Suprapubic skin (tissue), 4 donors: ENCODE measurements around the gene SAMD11. TPM values are rescaled to one million over a fixed set of nuclear protein-coding genes. Genes with fewer than 3 reads are reported as not detected.

Experiments used
- DNase-seq, 2 donors: peaks; one replicate each; pipeline ENCODE4 v3.0.0-alpha.2; 2019; ENCODE audit warnings: low spot score in 2 of 2
- H3K27ac ChIP-seq: fragments of 200-600 bp; sonication (generic); one replicate; pipeline ENCODE4 v1.5.1; 2019
- H3K27me3 ChIP-seq: fragments of 200-600 bp; sonication (generic); one replicate; pipeline ENCODE4 v1.5.1; 2019
- H3K36me3 ChIP-seq: fragments of 200-600 bp; sonication (generic); one replicate; pipeline ENCODE4 v1.5.1; 2019
- H3K4me1 ChIP-seq: fragments of 200-600 bp; sonication (generic); one replicate; pipeline ENCODE4 v1.5.1; 2019
- H3K4me3 ChIP-seq: fragments of 200-600 bp; sonication (generic); one replicate; pipeline ENCODE4 v1.5.1; 2019; ENCODE audit warnings: mild to moderate bottlenecking
- H3K9me3 ChIP-seq: fragments of 200-600 bp; sonication (generic); one replicate; pipeline ENCODE4 v1.5.1; 2019
- CTCF ChIP-seq, 2 donors: fragments of 200-600 bp in 1 of 2; fragments of 450-650 bp in 1 of 2; sonication (generic) in 1 of 2; IDR thresholded peaks; one replicate each; pipeline ENCODE4 v1.5.1; 2016 to 2019; ENCODE audit warnings: antibody characterized with exemption in 2 of 2, mild to moderate bottlenecking in 1 of 2, moderate library complexity in 1 of 2
- EP300 ChIP-seq: sonication (generic); formaldehyde crosslinking; IDR thresholded peaks from one replicate; pipeline ENCODE4 v1.6.1; 2017; ENCODE audit warnings: antibody characterized with exemption
- POLR2A ChIP-seq, 2 donors: fragments of 450-650 bp; IDR thresholded peaks; one replicate each; pipeline ENCODE4 v1.6.1; 2017; ENCODE audit warnings: antibody characterized with exemption in 2 of 2, mild to moderate bottlenecking in 2 of 2, moderate library complexity in 2 of 2
- POLR2AphosphoS5 ChIP-seq, 3 donors: sonication (generic); formaldehyde crosslinking; IDR thresholded peaks; one replicate each; pipeline ENCODE4 v1.6.1; 2017; ENCODE audit warnings: antibody characterized with exemption in 3 of 3
- WGBS: methylation state at CpG from one replicate; pipeline ENCODE4 v1.1.5; 2018; 5-methylcytosine and 5-hydroxymethylcytosine counted together
- total RNA-seq, 4 donors: library from RNA; depleted of rRNA; stranded (reverse); fragments of >200 nt; gene quantifications; one replicate each; pipeline ENCODE4 v1.1.0, GENCODE V29; 2016

Gene SAMD11
- total RNA-seq, 4 donors from 2014 or later = 0.85 to 2.0 (median 1.5) TPM; not detected in 1

GRCh38 chr1:921011-921837, 2.5 kb upstream of the SAMD11 start:
- TF ChIP-seq POLR2A (IDR thresholded peaks at IDR 0.05) (no peak), POLR2AphosphoS5 (IDR thresholded peaks at IDR 0.05) (no peak), CTCF (IDR thresholded peaks at IDR 0.05) (peak in 1 of 2 donors; percentile 53)
- Histone ChIP-seq H3K27ac (no peak overlapping the region), H3K4me3 (no peak overlapping the region), H3K4me1 (peaks cover 64% of the 10 kb centered on the region), H3K27me3 (peaks cover 100% of the 10 kb centered on the region), H3K9me3 (no peaks in the 10 kb centered on the region), H3K36me3 (no peaks in the 10 kb centered on the region)
- WGBS = 30% methylated on average over 22 of the region's 38 CpGs
- no peak for DNase-seq

GRCh38 chr1:923991-924655, 400 bp downstream of the SAMD11 start:
- Histone ChIP-seq H3K9me3 (no peaks in the 10 kb centered on the region), H3K27ac (no peak overlapping the region), H3K36me3 (no peaks in the 10 kb centered on the region), H3K27me3 (peaks cover 97% of the 10 kb centered on the region), H3K4me3 (peak overlapping the region; percentile 61), H3K4me1 (peaks cover 58% of the 10 kb centered on the region)
- no peak for TF ChIP-seq POLR2AphosphoS5 (IDR thresholded peaks at IDR 0.05)
- WGBS = 0% methylated on average over 27 of the region's 98 CpGs
- no peak for DNase-seq

GRCh38 chr1:924656-925560, 1.2 kb downstream of the SAMD11 start:
- peaks cover 97% of the 10 kb centered on the region for H3K27me3 ChIP-seq
- no peak for TF ChIP-seq EP300
- TF ChIP-seq POLR2A (IDR thresholded peaks at IDR 0.05) = no peak
- no peak for TF ChIP-seq POLR2AphosphoS5 (IDR thresholded peaks at IDR 0.05)
- TF ChIP-seq CTCF (IDR thresholded peaks at IDR 0.05) = no peak
- H3K9me3 ChIP-seq = no peaks in the 10 kb centered on the region
- WGBS = under 1% methylated on average over 25 of the region's 120 CpGs
- DNase-seq = no peak
- no peak overlapping the region for H3K27ac ChIP-seq
- no peaks in the 10 kb centered on the region for H3K36me3 ChIP-seq
- H3K4me1 ChIP-seq = peaks cover 55% of the 10 kb centered on the region
- H3K4me3 ChIP-seq = peak overlapping the region; percentile 61

- WGBS = 5% methylated on average over 38 of the region's 65 CpGs
- no peaks in the 10 kb centered on the region for H3K9me3 ChIP-seq
- no peak for TF ChIP-seq CTCF (IDR thresholded peaks at IDR 0.05)
- TF ChIP-seq EP300 = no peak
- no peak for TF ChIP-seq POLR2AphosphoS5 (IDR thresholded peaks at IDR 0.05)
- TF ChIP-seq POLR2A (IDR thresholded peaks at IDR 0.05) = no peak
- H3K27ac ChIP-seq = no peak overlapping the region
- DNase-seq = no peak
- peaks cover 46% of the 10 kb centered on the region for H3K4me1 ChIP-seq
- H3K4me3 ChIP-seq = peak overlapping the region; percentile 61
- peaks cover 97% of the 10 kb centered on the region for H3K27me3 ChIP-seq
- no peaks in the 10 kb centered on the region for H3K36me3 ChIP-seq
Observed at GRCh38 chr1:925561-926421, 2.1 kb downstream of the SAMD11 start.

GRCh38 chr1:927234-927633, 3.5 kb downstream of the SAMD11 start:
- no peaks in the 10 kb centered on the region for H3K9me3 ChIP-seq
- H3K36me3 ChIP-seq = no peaks in the 10 kb centered on the region
- TF ChIP-seq POLR2AphosphoS5 (IDR thresholded peaks at IDR 0.05) = no peak
- DNase-seq = no peak
- H3K4me1 ChIP-seq = peaks cover 36% of the 10 kb centered on the region
- peaks cover 95% of the 10 kb centered on the region for H3K27me3 ChIP-seq
- no peak overlapping the region for H3K4me3 ChIP-seq
- no peak overlapping the region for H3K27ac ChIP-seq
- no CpG with 5 or more reads among the region's 9 CpGs for WGBS
